22Rv1 (cell line): ENCODE data around the gene KIF17.

ENCODE experiments used
- H3K27ac ChIP-seq: fragments of 450-650 bp; 2 replicates; pipeline ENCODE4 v1.5.1; 2017
- ZFX ChIP-seq: fragments of 450-650 bp; IDR thresholded peaks from 2 replicates; pipeline ENCODE4 v1.6.1; 2017; ENCODE audit warnings: antibody characterized with exemption, borderline replicate concordance
- TF ChIP-seq, protein P1 (sequence below): fragments of 450-650 bp; IDR thresholded peaks from 2 replicates; pipeline ENCODE4 v1.5.1; 2017; ENCODE audit warnings: mild to moderate bottlenecking

KIF17 gene

DNA sequence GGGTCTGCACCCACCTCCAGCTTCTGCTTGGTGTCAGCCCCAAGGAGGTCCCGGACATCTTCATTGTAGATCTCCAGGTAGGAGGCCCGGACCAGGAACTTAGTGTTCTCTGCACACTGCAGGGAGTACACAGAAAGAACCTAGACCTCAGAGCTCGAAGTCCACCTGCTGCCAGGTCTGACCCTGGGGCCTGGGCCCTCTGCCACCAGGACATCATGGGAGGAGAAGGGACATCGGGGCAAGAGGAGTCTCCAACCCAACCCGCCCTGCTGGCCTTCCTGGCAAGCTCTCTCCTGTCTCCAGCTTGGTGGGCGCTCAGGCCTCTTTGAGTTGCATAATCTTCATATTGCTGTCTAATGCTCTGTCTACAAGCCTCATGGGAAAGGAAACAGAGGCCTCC, 4.4 kb downstream of the KIF17 start:
- no peak for TF ChIP-seq ZFX
- TF ChIP-seq, protein P1, sequence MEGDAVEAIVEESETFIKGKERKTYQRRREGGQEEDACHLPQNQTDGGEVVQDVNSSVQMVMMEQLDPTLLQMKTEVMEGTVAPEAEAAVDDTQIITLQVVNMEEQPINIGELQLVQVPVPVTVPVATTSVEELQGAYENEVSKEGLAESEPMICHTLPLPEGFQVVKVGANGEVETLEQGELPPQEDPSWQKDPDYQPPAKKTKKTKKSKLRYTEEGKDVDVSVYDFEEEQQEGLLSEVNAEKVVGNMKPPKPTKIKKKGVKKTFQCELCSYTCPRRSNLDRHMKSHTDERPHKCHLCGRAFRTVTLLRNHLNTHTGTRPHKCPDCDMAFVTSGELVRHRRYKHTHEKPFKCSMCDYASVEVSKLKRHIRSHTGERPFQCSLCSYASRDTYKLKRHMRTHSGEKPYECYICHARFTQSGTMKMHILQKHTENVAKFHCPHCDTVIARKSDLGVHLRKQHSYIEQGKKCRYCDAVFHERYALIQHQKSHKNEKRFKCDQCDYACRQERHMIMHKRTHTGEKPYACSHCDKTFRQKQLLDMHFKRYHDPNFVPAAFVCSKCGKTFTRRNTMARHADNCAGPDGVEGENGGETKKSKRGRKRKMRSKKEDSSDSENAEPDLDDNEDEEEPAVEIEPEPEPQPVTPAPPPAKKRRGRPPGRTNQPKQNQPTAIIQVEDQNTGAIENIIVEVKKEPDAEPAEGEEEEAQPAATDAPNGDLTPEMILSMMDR, result no peak
- no peak overlapping the region for H3K27ac ChIP-seq

DNA sequence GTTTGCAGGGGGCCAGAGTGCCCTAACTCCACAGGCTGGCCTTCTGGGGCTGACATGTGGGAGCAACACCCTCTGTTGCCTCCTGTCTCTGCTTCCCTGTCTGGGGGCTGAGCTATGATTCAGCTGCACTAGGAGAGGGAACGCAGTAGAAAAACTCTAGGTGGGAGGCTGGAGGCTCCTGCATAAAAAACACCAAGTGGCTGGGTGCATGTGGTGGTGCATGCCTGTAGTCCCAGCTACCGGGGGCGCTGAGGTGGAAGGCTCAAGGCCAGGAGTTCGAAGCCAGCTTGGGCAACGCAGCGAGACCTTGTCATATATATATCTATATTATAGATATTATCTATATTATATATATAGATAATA, 5.6 kb downstream of the KIF17 start:
- H3K27ac ChIP-seq, result no peak overlapping the region
- no peak for TF ChIP-seq ZFX
- TF ChIP-seq, protein P1, result no peak

DNA sequence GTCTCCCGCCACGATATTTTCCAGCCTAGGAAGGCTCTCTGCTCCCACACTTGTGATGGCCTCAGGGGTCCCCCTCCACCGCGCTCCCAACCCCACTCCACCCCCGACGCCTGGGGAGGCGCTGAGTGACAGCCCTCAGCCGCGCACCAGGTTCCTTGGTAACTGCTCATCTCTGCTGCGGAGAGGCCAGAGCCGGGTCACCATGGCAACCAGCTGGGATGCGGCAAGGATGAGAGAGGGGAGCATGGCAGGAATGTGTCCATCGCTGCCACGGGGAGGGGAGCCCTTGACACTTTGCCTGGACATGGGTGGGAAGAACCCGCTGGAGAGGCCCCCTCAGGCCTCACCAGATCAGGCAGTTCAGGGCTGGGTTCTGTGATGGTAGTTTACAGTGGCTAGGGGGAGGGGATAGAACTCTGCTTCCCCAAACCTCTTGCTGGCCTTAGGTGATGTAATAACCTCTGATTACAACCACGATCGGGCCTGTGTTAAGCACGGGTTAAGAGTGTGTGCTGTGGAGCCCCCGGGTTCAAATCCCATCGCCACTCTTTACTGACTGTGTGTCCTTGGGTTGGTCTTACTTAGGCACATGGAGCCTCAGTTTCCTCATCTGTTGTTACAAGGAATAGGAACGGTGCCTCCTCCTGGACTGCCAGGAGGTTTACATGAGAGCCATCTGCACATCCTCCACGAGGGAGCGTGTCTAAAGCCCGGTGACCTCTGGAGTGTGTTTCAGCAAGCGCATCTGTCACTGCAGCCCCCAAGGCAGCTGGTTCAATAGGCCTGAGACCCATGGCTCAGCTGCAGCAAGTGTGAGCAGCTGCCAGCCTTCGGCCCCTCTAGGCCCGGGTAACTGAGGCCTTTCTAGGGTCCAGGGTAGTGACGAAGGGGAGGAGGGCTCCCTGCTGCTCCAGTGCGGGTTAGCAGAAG, 6.3 kb downstream of the KIF17 start:
- TF ChIP-seq ZFX, result no peak
- TF ChIP-seq, protein P1, result peak; percentile 14; the same call in 1 of the 2 replicates
- no peak overlapping the region for H3K27ac ChIP-seq

DNA sequence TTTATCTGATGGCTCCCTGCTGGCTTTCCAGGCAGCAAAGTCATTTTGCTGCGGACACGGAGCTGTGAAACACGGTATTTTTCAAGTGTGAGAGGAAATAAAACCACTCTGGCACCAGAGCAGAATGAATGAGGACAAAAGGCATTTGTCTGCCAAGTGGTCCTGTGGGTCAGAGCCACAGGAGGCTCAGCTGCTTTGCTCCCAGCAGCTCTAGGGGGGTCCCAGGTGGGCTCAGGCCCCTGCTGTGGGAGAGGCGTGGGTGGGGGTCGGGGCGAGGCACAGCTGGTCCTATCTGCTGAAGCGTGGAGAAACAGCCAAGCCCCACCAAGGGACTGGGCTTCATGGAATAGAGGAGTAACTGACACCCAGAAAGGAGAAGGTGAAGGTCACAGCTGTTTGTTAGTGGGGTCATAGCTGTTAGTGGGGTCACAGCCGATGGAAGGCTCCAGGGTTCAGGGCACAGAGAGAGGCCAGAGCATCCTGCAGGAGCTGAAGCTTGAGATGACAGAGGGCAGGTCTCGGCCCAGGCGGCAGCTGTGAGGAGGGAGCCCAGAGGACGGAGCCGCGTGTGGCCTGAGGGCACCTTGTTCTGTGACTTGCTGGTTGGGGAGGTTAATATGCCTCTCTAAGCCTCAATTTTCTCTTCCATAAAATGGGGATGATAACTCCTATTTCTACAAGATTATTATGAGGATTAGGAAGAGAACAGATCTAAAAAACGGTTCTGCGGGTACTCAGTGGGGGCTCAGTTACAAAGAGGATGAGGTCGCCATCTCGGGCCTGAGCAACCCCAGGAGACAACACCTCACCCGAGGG, 7.1 kb downstream of the KIF17 start:
- TF ChIP-seq, protein P1, result no peak
- TF ChIP-seq ZFX, result no peak

DNA sequence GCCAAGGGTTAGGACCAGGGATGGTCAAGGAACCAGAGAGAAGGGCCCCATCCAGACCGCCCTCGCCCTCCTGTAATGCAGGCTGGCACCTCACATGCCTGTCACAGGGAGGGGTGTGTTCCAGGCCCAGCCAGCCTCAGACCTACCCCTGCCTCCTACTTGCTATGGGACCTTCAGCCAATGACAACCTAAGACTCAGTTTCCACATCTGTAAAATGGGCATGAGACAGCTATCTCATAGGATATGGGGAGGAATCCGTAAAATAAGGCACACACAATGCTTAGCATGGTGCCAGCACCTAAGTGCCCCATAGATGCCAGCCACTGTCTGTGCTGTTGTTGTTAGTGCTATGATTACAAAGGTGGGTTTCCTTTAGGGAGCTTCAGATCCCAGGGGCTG, 7.9 kb downstream of the KIF17 start:
- H3K27ac ChIP-seq, result no peak overlapping the region
- TF ChIP-seq, protein P1, result no peak
- no peak for TF ChIP-seq ZFX

More for the DNA sequence above, 7.1 kb downstream of the KIF17 start:
- H3K27ac ChIP-seq, result no peak overlapping the region

DNA sequence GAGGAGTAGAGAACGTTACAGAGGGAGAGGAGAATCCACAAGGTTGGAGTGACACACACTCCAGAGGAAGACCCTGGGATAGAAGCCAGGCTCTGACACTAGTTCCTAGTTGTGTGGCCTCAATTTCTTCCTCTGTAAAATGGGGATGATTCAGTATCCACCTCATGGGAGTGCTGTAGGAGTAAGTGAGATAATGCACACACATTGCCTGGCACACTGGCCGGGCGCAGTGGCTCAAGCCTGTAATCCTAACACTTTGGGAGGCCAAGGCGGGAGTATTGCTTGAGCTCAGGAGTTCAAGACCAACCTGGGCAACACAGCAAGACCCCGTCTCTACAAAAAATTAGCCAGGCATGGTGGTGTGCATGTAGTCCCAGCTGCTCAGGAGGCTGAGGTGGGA, 8.9 kb downstream of the KIF17 start:
- no peak for TF ChIP-seq ZFX
- TF ChIP-seq, protein P1, result no peak
- no peak overlapping the region for H3K27ac ChIP-seq
